Small intestine (tissue), 7 donors: Measurements from ENCODE around the gene LMBR1L. TPM values are rescaled to one million over a fixed set of nuclear protein-coding genes. Genes with fewer than 3 reads are reported as not detected.
A peak's percentile ranks its signal among the peaks of the same experiment; 100 is the strongest.
"Not testable (repeated sequence)": the region's sequence is repeated elsewhere in the genome, so short reads cannot be mapped to it uniquely, and the experiment has no call there.

Experiments used
- DNase-seq, 2 donors: peaks; one replicate each; pipeline versions ENCODE4 v3.0.0 to v3.0.0-alpha.2; 2013
- FAIRE-seq: peaks from 2 replicates; lab custom pipeline; 2012; peaks lifted over from hg19 to GRCh38; lab: Jason Lieb, UNC
- H3K27ac ChIP-seq, 3 donors: one replicate each; pipeline ENCODE4 v1.5.1; 2013; ENCODE audit warnings: low read length in 2 of 3, mild to moderate bottlenecking in 2 of 3, control low read depth in 1 of 3, inconsistent platforms in 1 of 3, low read depth in 1 of 3, moderate library complexity in 1 of 3
- H3K27me3 ChIP-seq, 3 donors: one replicate each; pipeline ENCODE4 v1.6.1; 2013; ENCODE audit warnings: low read length in 3 of 3, inconsistent platforms in 1 of 3; ENCODE audit not compliant: control insufficient read depth in 3 of 3, insufficient read depth in 3 of 3
- H3K36me3 ChIP-seq, 3 donors: one replicate each; pipeline ENCODE4 v1.6.1; 2013; ENCODE audit warnings: low read length in 3 of 3, inconsistent platforms in 1 of 3, low read depth in 1 of 3, mild to moderate bottlenecking in 1 of 3, moderate library complexity in 1 of 3; ENCODE audit not compliant: control insufficient read depth in 3 of 3, insufficient read depth in 2 of 3
- H3K4me1 ChIP-seq, 3 donors: one replicate each; pipeline ENCODE4 v1.6.1; 2013; ENCODE audit warnings: low read length in 2 of 3, inconsistent platforms in 1 of 3, low read depth in 1 of 3, mild to moderate bottlenecking in 1 of 3, moderate library complexity in 1 of 3; ENCODE audit not compliant: control insufficient read depth in 3 of 3, insufficient read depth in 2 of 3
- H3K4me3 ChIP-seq, 3 donors: one replicate each; pipeline ENCODE4 v1.5.1; 2013; ENCODE audit warnings: low read length in 3 of 3, control low read depth in 1 of 3, inconsistent platforms in 1 of 3, low read depth in 1 of 3, mild to moderate bottlenecking in 1 of 3, moderate library complexity in 1 of 3
- H3K9me3 ChIP-seq, 2 donors: one replicate each; pipeline ENCODE4 v1.6.1; 2013; ENCODE audit warnings: low read depth in 1 of 2, low read length in 1 of 2; ENCODE audit not compliant: control insufficient read depth in 2 of 2, insufficient read depth in 1 of 2
- WGBS, 3 donors: extraction: QIAGEN DNeasy Blood & Tissue Kit; methylation state at CpG; one replicate each; pipeline ENCODE4 v1.1.7; 2013; 5-methylcytosine and 5-hydroxymethylcytosine counted together
- polyA plus RNA-seq, 4 donors: library from polyadenylated mRNA; stranded (reverse) in 3 of 4; unstranded in 1 of 4; fragments of 200-250 nt in 3 of 4; fragments of 120-200 nt in 1 of 4; gene quantifications; one replicate each; pipeline versions ENCODE4 v1.2.1 to v1.2.3, GENCODE V29; 2013
- donor health status: healthy with polysubstance abuse.
- donor health status: control.
- donor health status: control.
- donor health status: Bipolar disorder and iron deficiency.
- donor health status: healthy.

The LMBR1L gene
- polyA plus RNA-seq, 4 donors, result 27.6 to 110 (median 81.8) TPM

GRCh38 chr12:49066120-49066519, 44.5 kb downstream of the LMBR1L start:
- H3K27me3 ChIP-seq, result peaks cover 0 to 6% (median 0%) of the 10 kb centered on the region in 3 donors
- 80 to 85% (median 82%) methylated on average over 4 of the region's 4 CpGs for WGBS, 3 donors
- no peak for FAIRE-seq

GRCh38 chr12:49064767-49065152, 45.9 kb downstream of the LMBR1L start:
- Histone ChIP-seq H3K27ac (no peak overlapping the region), H3K4me3 (no peak overlapping the region), H3K27me3 (peaks cover 0 to 6% (median 0%) of the 10 kb centered on the region in 3 donors), H3K9me3 (no peaks in the 10 kb centered on the region), H3K36me3 (no peaks in the 10 kb centered on the region), H3K4me1 (peaks cover 0 to 9% (median 4%) of the 10 kb centered on the region in 3 donors)
- DNase-seq (no peak), FAIRE-seq (no peak)
- WGBS, 3 donors, result 93 to 95% (median 93%) methylated on average over 5 of the region's 5 CpGs

More at GRCh38 chr12:49066120-49066519, 44.5 kb downstream of the LMBR1L start:
- Histone ChIP-seq H3K4me1 (peaks cover 0 to 13% (median 4%) of the 10 kb centered on the region in 3 donors), H3K36me3 (no peaks in the 10 kb centered on the region), H3K9me3 (no peaks in the 10 kb centered on the region), H3K4me3 (no peak overlapping the region), H3K27ac (no peak overlapping the region)
- no peak for DNase-seq

- not testable (repeated sequence) for FAIRE-seq, H3K9me3 ChIP-seq, H3K27me3 ChIP-seq, H3K36me3 ChIP-seq, H3K27ac ChIP-seq, H3K4me3 ChIP-seq, DNase-seq, H3K4me1 ChIP-seq
- 92% methylated on average over 17 of the region's 17 CpGs for WGBS, 3 donors
These were observed 48.7 kb downstream of the LMBR1L start for GRCh38 chr12:49061916-49062315.

- H3K9me3 ChIP-seq, result no peaks in the 10 kb centered on the region
- 5 to 7% (median 6%) methylated on average over 13 to 16 of the region's 16 CpGs for WGBS, 3 donors
- H3K4me3 ChIP-seq, result peak overlapping the region; percentile 91 to 99 (median 96)
- no peak for FAIRE-seq
- H3K27me3 ChIP-seq, result no peaks in the 10 kb centered on the region
- DNase-seq, result no peak
- peaks cover 0 to 9% (median 0%) of the 10 kb centered on the region in 3 donors for H3K36me3 ChIP-seq
- H3K4me1 ChIP-seq, result peaks cover 10 to 17% (median 12%) of the 10 kb centered on the region in 3 donors
- H3K27ac ChIP-seq, result peak overlapping the region in 2 of 3 donors; percentile 47 to 95
These were observed 49.4 kb downstream of the LMBR1L start for GRCh38 chr12:49061157-49061650.

- DNase-seq (peak; percentile 91 to 98), FAIRE-seq (no peak)
- H3K9me3 ChIP-seq, result no peaks in the 10 kb centered on the region
- no peaks in the 10 kb centered on the region for H3K27me3 ChIP-seq
- WGBS, 3 donors, result 0 to 1% (median 0%) methylated on average over 59 to 74 of the region's 74 CpGs
- H3K4me3 ChIP-seq, result peak within 1 kb of the TSS; percentile 91 to 99 (median 96)
- peaks cover 0 to 14% (median 0%) of the 10 kb centered on the region in 3 donors for H3K36me3 ChIP-seq
- H3K27ac ChIP-seq, result peak within 1 kb of the TSS; percentile 86 to 95 (median 94)
- peaks cover 13 to 23% (median 16%) of the 10 kb centered on the region in 3 donors for H3K4me1 ChIP-seq
These were observed 50.1 kb downstream of the LMBR1L start, which contains the start of gene KMT2D for GRCh38 chr12:49060237-49061156. TSS of gene KMT2D (minus strand) at chr12:49060794. CDS start at chr12:49055324, 5,470 bp downstream.

GRCh38 chr12:49059299-49060171, 51.1 kb downstream of the LMBR1L start:
- Histone ChIP-seq H3K27me3 (no peaks in the 10 kb centered on the region), H3K27ac (peak overlapping the region; percentile 86 to 95 (median 94))
- WGBS, 3 donors, result 0 to 1% (median 1%) methylated on average over 49 to 70 of the region's 70 CpGs

GRCh38 chr12:49059045-49059298, 51.7 kb downstream of the LMBR1L start:
- H3K9me3 ChIP-seq, result no peaks in the 10 kb centered on the region
- FAIRE-seq (no peak), DNase-seq (peak in 1 of 2 donors; percentile 27)
- 0% methylated on average over 1 of the region's 1 CpG for WGBS, 3 donors
- peaks cover 0 to 29% (median 3%) of the 10 kb centered on the region in 3 donors for H3K36me3 ChIP-seq
- peaks cover 14 to 28% (median 17%) of the 10 kb centered on the region in 3 donors for H3K4me1 ChIP-seq
- peak overlapping the region in 1 of 3 donors; percentile 95 for H3K27ac ChIP-seq
- no peaks in the 10 kb centered on the region for H3K27me3 ChIP-seq
- H3K4me3 ChIP-seq, result peak overlapping the region; percentile 91 to 99 (median 96)

More at GRCh38 chr12:49059299-49060171, 51.1 kb downstream of the LMBR1L start:
- H3K9me3 ChIP-seq, result no peaks in the 10 kb centered on the region
- peaks cover 14 to 28% (median 17%) of the 10 kb centered on the region in 3 donors for H3K4me1 ChIP-seq
- no peak for FAIRE-seq
- H3K36me3 ChIP-seq, result peaks cover 0 to 23% (median 3%) of the 10 kb centered on the region in 3 donors
- peak; percentile 33 to 38 for DNase-seq
- peak overlapping the region; percentile 91 to 99 (median 96) for H3K4me3 ChIP-seq
